Panc1 (cell line): ENCODE data around the gene EBLN1. TPM values are rescaled to one million over a fixed set of nuclear protein-coding genes. Genes with fewer than 3 reads are reported as not detected.

Source experiments
- ATAC-seq: fragments of 200-7000 bp; cut with Tn5 transposase; 2 replicates; pipeline ENCODE4 v1.9.1; 2020; ENCODE audit warnings: mild to moderate bottlenecking, moderate library complexity
- BruUV-seq: library from RNA; stranded (reverse); fragments of 400-500 nt; replicated peaks from 2 replicates; lab custom pipeline; 2021; lab: Mats Ljungman, UMichigan
- CTCF ChIA-PET: fragments of 300-600 bp; sonication (Branson Sonifier 250); formaldehyde crosslinking; loops from one replicate; lab custom pipeline; 2022; ENCODE audit warnings: antibody characterized with exemption; lab: Charles Lee
- POLR2A ChIA-PET: fragments of 300-600 bp; sonication (Branson Sonifier 250); formaldehyde crosslinking; loops from one replicate; lab custom pipeline; 2022; ENCODE audit warnings: antibody characterized with exemption; lab: Charles Lee
- DNase-seq: peaks from one replicate; pipeline ENCODE4 v3.0.0-alpha.2; 2010; ENCODE audit warnings: low read depth, low spot score
- H3K27ac ChIP-seq: 2 replicates; pipeline ENCODE4 v1.5.1; 2011; ENCODE audit warnings: mild to moderate bottlenecking, low read length, inconsistent platforms
- H3K27me3 ChIP-seq: fragments of 200-500 bp; sonication (Bioruptor generic); 2 replicates; pipeline ENCODE4 v1.6.0; 2014; ENCODE audit warnings: low read length, inconsistent platforms; ENCODE audit not compliant: control insufficient read depth, insufficient read depth
- H3K36me3 ChIP-seq: fragments of 200-500 bp; sonication (Bioruptor generic); 2 replicates; pipeline ENCODE4 v1.5.1; 2014; ENCODE audit warnings: inconsistent platforms, mild to moderate bottlenecking, low read length, moderate library complexity; ENCODE audit not compliant: control insufficient read depth, insufficient read depth
- H3K4me1 ChIP-seq: 2 replicates; pipeline ENCODE4 v1.5.1; 2011; ENCODE audit warnings: inconsistent platforms, mild to moderate bottlenecking, low read length, moderate library complexity; ENCODE audit not compliant: control insufficient read depth, insufficient read depth
- H3K4me3 ChIP-seq, 2 experiments: 2 replicates each; pipeline ENCODE4 v1.5.1; 2011 to 2012; ENCODE audit warnings: low read depth in 2 of 2, low read length in 2 of 2, mild to moderate bottlenecking in 2 of 2, inconsistent platforms in 1 of 2, moderate library complexity in 1 of 2
- H3K9me3 ChIP-seq: fragments of 200-500 bp; sonication (Bioruptor generic); 2 replicates; pipeline ENCODE4 v1.5.1; 2014; ENCODE audit warnings: low read depth, mild to moderate bottlenecking, inconsistent platforms, low read length, moderate library complexity; ENCODE audit not compliant: control insufficient read depth, insufficient read depth
- CTCF ChIP-seq: fragments of 450-650 bp; IDR thresholded peaks from 2 replicates; pipeline ENCODE4 v1.5.1; 2017; ENCODE audit warnings: mild to moderate bottlenecking
- POLR2AphosphoS5 ChIP-seq: IDR thresholded peaks from 2 replicates; pipeline ENCODE4 v1.6.1; 2012; ENCODE audit warnings: mild to moderate bottlenecking, low read depth, low read length, moderate library complexity
- REST ChIP-seq, 2 experiments: IDR thresholded peaks; 2 replicates each; pipeline ENCODE4 v1.6.1; 2011 to 2012; ENCODE audit warnings: low read depth in 2 of 2, control low read depth in 1 of 2, low read length in 1 of 2, mild to moderate bottlenecking in 1 of 2, moderate library complexity in 1 of 2; ENCODE audit not compliant: insufficient read depth in 1 of 2
- SIN3A ChIP-seq: IDR thresholded peaks from 2 replicates; pipeline ENCODE4 v1.6.1; 2012; ENCODE audit warnings: low read depth, mild to moderate bottlenecking, low read length, moderate library complexity, borderline replicate concordance; ENCODE audit not compliant: insufficient read depth
- TCF7L2 ChIP-seq: IDR thresholded peaks from 2 replicates; pipeline ENCODE4 v1.6.1; 2011; ENCODE audit warnings: mild to moderate bottlenecking, low read depth, low read length, inconsistent platforms
- in situ Hi-C: cut with HindIII; loops from 2 replicates; pipeline ENCODE4 v1.10.0; 2016; ENCODE audit warnings: low sequenced_read_pairs, low pct_unique_long_range_greater_than_20kb
- intact Hi-C: fragments of 100-400 bp; cut with micrococcal nuclease; formaldehyde crosslinking; loops from one replicate; pipeline ENCODE4 v1.10.0; 2022; ENCODE audit not compliant: unreplicated experiment
- total RNA-seq: library from RNA; stranded (reverse); gene quantifications from one replicate; pipeline ENCODE4 v1.2.1, GENCODE V29; 2021; ENCODE audit not compliant: unreplicated experiment

Gene EBLN1
- total RNA-seq, 1 experiment from 2014 or later: not detected

- ChIA-PET CTCF (no interaction called here), POLR2A (no interaction called here)
- no peak overlapping the region for H3K4me3 ChIP-seq
- H3K27me3 ChIP-seq: no peaks in the 10 kb centered on the region
- DNase-seq (no peak), ATAC-seq (no peak)
- no TSS peak for BruUV-seq
- TF ChIP-seq TCF7L2: no peak
- TF ChIP-seq CTCF: no peak
- no peak for TF ChIP-seq REST (IDR thresholded peaks at IDR 0.05; ENCODE audit: insufficient read depth in 1 of 2, low read depth in 2 of 2, low read length in 1 of 2)
- TF ChIP-seq SIN3A: no peak
- TF ChIP-seq POLR2AphosphoS5: no peak
- no peaks in the 10 kb centered on the region for H3K9me3 ChIP-seq
- intact Hi-C loops (no loop called here), in situ Hi-C loops (no loop called here)
- H3K27ac ChIP-seq: no peak overlapping the region
- H3K36me3 ChIP-seq: no peaks in the 10 kb centered on the region
- no peaks in the 10 kb centered on the region for H3K4me1 ChIP-seq
Observed at GRCh38 chr10:22244855-22245254, 27.0 kb upstream of the EBLN1 start.

- ATAC-seq: no peak
- H3K4me1 ChIP-seq: no peaks in the 10 kb centered on the region
- H3K4me3 ChIP-seq: no peak overlapping the region
- no peaks in the 10 kb centered on the region for H3K27me3 ChIP-seq
- in situ Hi-C loops (no loop called here), intact Hi-C loops (no loop called here)
- DNase-seq: no peak
- TF ChIP-seq TCF7L2: no peak
- TF ChIP-seq CTCF: peak; percentile 29
- H3K36me3 ChIP-seq: no peaks in the 10 kb centered on the region
- H3K27ac ChIP-seq: no peak overlapping the region
- no peaks in the 10 kb centered on the region for H3K9me3 ChIP-seq
- ChIA-PET CTCF (no interaction called here), POLR2A (no interaction called here)
- BruUV-seq: no TSS peak
Observed at GRCh38 chr10:22244001-22244400, 26.2 kb upstream of the EBLN1 start.
